Kidney (tissue), 14 donors: ENCODE data around the gene HOXB3. TPM values are rescaled to one million over a fixed set of nuclear protein-coding genes. Genes with fewer than 3 reads are reported as not detected.

ENCODE experiments used
- DNase-seq, 5 donors: peaks; one replicate each; pipeline ENCODE4 v3.0.0-alpha.2; 2013 to 2020
- FAIRE-seq: peaks from 2 replicates; lab custom pipeline; 2012; peaks lifted over from hg19 to GRCh38; lab: Jason Lieb, UNC
- H3K27ac ChIP-seq, 2 donors: one replicate each; pipeline ENCODE4 v1.7.0; 2013; ENCODE audit warnings: low read depth in 2 of 2, low read length in 2 of 2, inconsistent platforms in 1 of 2
- H3K27me3 ChIP-seq: one replicate; pipeline ENCODE4 v1.7.1; 2013; ENCODE audit warnings: low read length, inconsistent platforms; ENCODE audit not compliant: control insufficient read depth, insufficient read depth
- H3K36me3 ChIP-seq, 3 donors: one replicate each; pipeline versions ENCODE4 v1.7.0 to v1.7.1; 2013; ENCODE audit warnings: low read length in 3 of 3, control low read depth in 1 of 3, inconsistent platforms in 1 of 3; ENCODE audit not compliant: insufficient read depth in 3 of 3, control insufficient read depth in 2 of 3
- H3K4me1 ChIP-seq, 3 donors: one replicate each; pipeline versions ENCODE4 v1.7.0 to v1.7.1; 2013; ENCODE audit warnings: low read length in 3 of 3, inconsistent platforms in 1 of 3, low read depth in 1 of 3; ENCODE audit not compliant: control insufficient read depth in 2 of 3, insufficient read depth in 2 of 3
- H3K4me3 ChIP-seq, 3 donors: one replicate each; pipeline versions ENCODE4 v1.7.0 to v1.8.1; 2013; ENCODE audit warnings: low read length in 3 of 3, control low read depth in 1 of 3, inconsistent platforms in 1 of 3
- H3K9ac ChIP-seq, 3 donors: one replicate each; pipeline versions ENCODE4 v1.7.0 to v1.7.1; 2013; ENCODE audit warnings: low read length in 3 of 3, control low read depth in 1 of 3, inconsistent platforms in 1 of 3
- H3K9me3 ChIP-seq, 3 donors: one replicate each; pipeline versions ENCODE4 v1.7.0 to v1.7.1; 2013; ENCODE audit warnings: low read length in 3 of 3, control low read depth in 1 of 3, inconsistent platforms in 1 of 3; ENCODE audit not compliant: control insufficient read depth in 2 of 3, insufficient read depth in 1 of 3
- intact Hi-C: fragments of 100-400 bp; cut with DNase I; formaldehyde crosslinking; loops from one replicate; pipeline ENCODE4 v1.11.1; 2022
- polyA plus RNA-seq: library from polyadenylated mRNA; stranded (reverse); fragments of 350-450 nt; fragmentation: Illumina TruSeq; extraction: RNeasy Lipid Tissue Mini Kit (QIAGEN cat#74804); gene quantifications from one replicate; pipeline ENCODE4 v1.2.3, GENCODE V29; 2014; ENCODE audit warnings: low read depth, low replicate concordance; ENCODE audit not compliant: insufficient read depth
- total RNA-seq: library from RNA; stranded (reverse); fragmentation: NEBNext Ultra II Directional; extraction: Animal tissue kit (Norgen Biotek cat#: 25700); gene quantifications from one replicate; pipeline ENCODE4 v1.2.1, GENCODE V29; 2021
- TF ChIP-seq, protein P1 (sequence below): IDR thresholded peaks from 3 replicates; pipeline ENCODE4 v1.5.1; 2012; ENCODE audit warnings: mild to moderate bottlenecking, moderate library complexity, borderline replicate concordance; ENCODE audit not compliant: insufficient read depth; ENCODE audit errors: extremely low read depth
- donor health status: control.
- donor health status: control.
- donor health status: control.
- donor health status: control.
- donor health status: control.
- donor health status: DM: yes; HTN: yes; CAD: no.
- donor health status: Normal renal cell carcinoma (clear cell type).

The HOXB3 gene
- total and polyA plus RNA-seq, 2 donors from 2014 or later = 12.1 to 99.0 TPM

DNA sequence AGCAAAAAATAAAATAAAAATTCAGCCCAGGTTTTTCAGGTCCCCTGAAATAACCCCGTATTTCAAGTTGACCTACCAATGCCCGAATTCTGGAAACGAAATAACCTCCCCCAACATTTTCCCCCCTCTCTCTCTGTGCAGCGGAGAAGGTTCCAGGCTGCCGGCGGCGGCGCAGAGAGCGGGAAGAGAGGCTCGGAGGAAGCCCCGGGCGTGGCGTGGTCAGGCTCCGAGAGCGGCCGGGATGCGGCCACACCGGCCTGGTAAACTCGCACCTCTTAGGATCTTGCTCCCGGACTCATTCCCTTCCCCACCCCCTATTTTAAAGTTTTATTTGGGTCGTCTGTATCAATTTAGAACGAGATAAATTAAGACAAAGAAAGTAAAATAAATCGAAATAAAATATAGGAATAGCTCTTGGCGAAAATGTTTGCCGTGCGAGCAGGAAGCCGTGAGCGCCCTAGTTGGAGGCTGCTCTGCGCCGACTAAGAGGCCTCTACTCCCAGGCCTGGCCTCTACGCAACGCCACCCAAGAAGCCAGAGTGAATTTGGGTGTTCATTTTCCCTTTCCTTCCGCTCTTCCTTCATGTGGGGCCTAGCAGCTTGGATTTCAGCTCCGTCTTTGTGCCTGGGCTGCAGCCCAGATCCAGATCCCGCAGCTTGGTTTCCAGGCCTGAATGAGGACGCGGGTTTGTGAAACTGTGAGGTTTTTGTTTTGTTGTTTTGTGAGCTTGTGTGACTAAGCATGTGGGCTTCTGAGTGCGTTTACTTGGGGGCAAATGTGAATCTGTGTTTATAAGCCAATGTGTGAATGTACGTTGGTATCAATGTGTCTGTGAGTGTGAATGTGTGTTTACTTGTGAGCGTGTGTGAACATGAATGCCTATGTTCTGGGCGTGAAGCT, 16.2 kb upstream of the HOXB3 start:
- H3K36me3 ChIP-seq = no peaks in the 10 kb centered on the region
- FAIRE-seq (no peak), DNase-seq (no peak)
- H3K27ac ChIP-seq = peak overlapping the region; percentile 90 to 94
- H3K9me3 ChIP-seq = peaks cover 0 to 3% (median 0%) of the 10 kb centered on the region in 3 donors
- intact Hi-C loops = no loop called here
- H3K4me3 ChIP-seq = peak overlapping the region; percentile 54 to 94 (median 72)
- peak overlapping the region; percentile 30 to 79 (median 77) for H3K9ac ChIP-seq
- TF ChIP-seq, protein P1, sequence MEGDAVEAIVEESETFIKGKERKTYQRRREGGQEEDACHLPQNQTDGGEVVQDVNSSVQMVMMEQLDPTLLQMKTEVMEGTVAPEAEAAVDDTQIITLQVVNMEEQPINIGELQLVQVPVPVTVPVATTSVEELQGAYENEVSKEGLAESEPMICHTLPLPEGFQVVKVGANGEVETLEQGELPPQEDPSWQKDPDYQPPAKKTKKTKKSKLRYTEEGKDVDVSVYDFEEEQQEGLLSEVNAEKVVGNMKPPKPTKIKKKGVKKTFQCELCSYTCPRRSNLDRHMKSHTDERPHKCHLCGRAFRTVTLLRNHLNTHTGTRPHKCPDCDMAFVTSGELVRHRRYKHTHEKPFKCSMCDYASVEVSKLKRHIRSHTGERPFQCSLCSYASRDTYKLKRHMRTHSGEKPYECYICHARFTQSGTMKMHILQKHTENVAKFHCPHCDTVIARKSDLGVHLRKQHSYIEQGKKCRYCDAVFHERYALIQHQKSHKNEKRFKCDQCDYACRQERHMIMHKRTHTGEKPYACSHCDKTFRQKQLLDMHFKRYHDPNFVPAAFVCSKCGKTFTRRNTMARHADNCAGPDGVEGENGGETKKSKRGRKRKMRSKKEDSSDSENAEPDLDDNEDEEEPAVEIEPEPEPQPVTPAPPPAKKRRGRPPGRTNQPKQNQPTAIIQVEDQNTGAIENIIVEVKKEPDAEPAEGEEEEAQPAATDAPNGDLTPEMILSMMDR = no peak
- peaks cover 3 to 12% (median 12%) of the 10 kb centered on the region in 3 donors for H3K4me1 ChIP-seq
- H3K27me3 ChIP-seq = no peaks in the 10 kb centered on the region

- Histone ChIP-seq H3K4me3 (peak overlapping the region; percentile 72 to 98 (median 94)), H3K4me1 (peaks cover 3 to 12% (median 12%) of the 10 kb centered on the region in 3 donors), H3K27ac (peak overlapping the region; percentile 90 to 94), H3K36me3 (no peaks in the 10 kb centered on the region), H3K27me3 (no peaks in the 10 kb centered on the region), H3K9ac (peak overlapping the region; percentile 11 to 99 (median 79)), H3K9me3 (peaks cover 0 to 3% (median 0%) of the 10 kb centered on the region in 3 donors)
- intact Hi-C loops = no loop called here
- no peak for FAIRE-seq
- peak in 3 of 5 donors; percentile 75 to 83 (median 80) for DNase-seq
- TF ChIP-seq, protein P1 = no peak
These were observed 15.4 kb upstream of the HOXB3 start for GRCh38 chr17:48605409-48605919.

DNA sequence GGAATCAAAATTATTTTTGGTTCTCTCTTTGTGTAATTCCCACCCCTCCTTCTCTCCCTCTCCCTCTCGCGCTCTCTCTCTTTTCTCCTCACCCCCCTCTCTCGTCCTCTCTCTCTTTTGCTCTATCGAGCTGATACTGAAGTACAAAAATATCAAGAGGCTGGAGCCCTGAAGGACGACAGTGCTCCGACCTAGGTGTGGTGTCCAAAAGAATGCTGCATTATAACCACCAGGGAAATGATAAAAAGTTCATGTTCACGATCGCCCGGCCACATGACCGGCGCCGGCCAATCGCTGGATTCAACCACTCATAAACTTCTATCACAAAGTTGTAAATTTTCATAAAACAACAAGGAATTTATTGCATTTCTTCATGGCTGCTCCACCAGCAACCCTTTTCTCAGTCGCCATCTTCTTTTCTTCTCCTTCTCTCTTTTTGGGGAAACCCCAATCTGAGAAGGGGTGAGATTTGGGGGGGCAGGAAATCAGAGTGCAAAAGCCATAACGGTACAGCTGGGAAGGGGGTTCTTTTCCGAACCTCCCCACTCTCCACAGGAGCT, 14.8 kb upstream of the HOXB3 start, which contains the start of gene HOXB6:
HOXB6 (minus strand) TSS at position 217 of the 560 bp plus-strand sequence. CDS start 6,836 bp downstream, outside the sequence.
- peak within 1 kb of the TSS; percentile 79 to 99 (median 94) for H3K9ac ChIP-seq
- H3K4me3 ChIP-seq = peak within 1 kb of the TSS; percentile 72 to 98 (median 94)
- DNase-seq = peak; percentile 91 to 96 (median 94)
- no peak for FAIRE-seq
- H3K9me3 ChIP-seq = peaks cover 0 to 3% (median 0%) of the 10 kb centered on the region in 3 donors
- H3K27ac ChIP-seq = peak within 1 kb of the TSS; percentile 90 to 94
- no peaks in the 10 kb centered on the region for H3K36me3 ChIP-seq
- TF ChIP-seq, protein P1 = no peak
- H3K4me1 ChIP-seq = peaks cover 3 to 15% (median 12%) of the 10 kb centered on the region in 3 donors
- intact Hi-C loops = no loop called here
- no peaks in the 10 kb centered on the region for H3K27me3 ChIP-seq
